GM12878 (cell line): ENCODE results near the gene CSTPP1. TPM values are rescaled to one million over a fixed set of nuclear protein-coding genes. Genes with fewer than 3 reads are reported as not detected.

Experiments used
- ATAC-seq: fragments of 200-7000 bp; cut with Tn5 transposase; 3 replicates; pipeline ENCODE4 v1.9.1; 2020; ENCODE audit warnings: mild to moderate bottlenecking, moderate library complexity
- BruUV-seq: library from RNA; stranded (reverse); fragments of 400-500 nt; replicated peaks from 2 replicates; lab custom pipeline; 2021; lab: Mats Ljungman, UMichigan
- CTCF ChIA-PET: fragments of 300-600 bp; sonication (Branson Sonifier 250); formaldehyde crosslinking; extraction: SDS; loops from one replicate; lab custom pipeline; 2021; ENCODE audit warnings: inconsistent platforms; lab: Yijun Ruan, JAX
- POLR2A ChIA-PET: fragments of 350-600 bp; formaldehyde crosslinking; extraction: SDS; loops from one replicate; lab custom pipeline; 2021; ENCODE audit warnings: inconsistent platforms; lab: Charles Lee
- RAD21 ChIA-PET: fragments of 300-600 bp; sonication (Branson Sonifier 250); formaldehyde crosslinking; loops from one replicate; lab custom pipeline; 2023; ENCODE audit warnings: antibody characterized with exemption; ENCODE audit not compliant: unreplicated experiment; lab: Charles Lee
- SMC1A ChIA-PET: fragments of 300-600 bp; sonication (Branson Sonifier 250); formaldehyde crosslinking; loops from one replicate; lab custom pipeline; 2023; ENCODE audit not compliant: unreplicated experiment, uncharacterized antibody; lab: Charles Lee
- DNase-seq: peaks from one replicate; pipeline ENCODE4 v3.0.0-alpha.2; 2011; ENCODE audit warnings: low read depth, low spot score
- FAIRE-seq: peaks from 3 replicates; lab custom pipeline; 2011; peaks lifted over from hg19 to GRCh38; lab: Jason Lieb, UNC
- H2AFZ ChIP-seq: 2 replicates; pipeline ENCODE4 v1.6.0; 2011; ENCODE audit warnings: low read depth, low read length, control low read depth; ENCODE audit not compliant: control insufficient read depth
- H3K27ac ChIP-seq: 2 replicates; pipeline ENCODE4 v1.5.1; 2011; ENCODE audit warnings: control low read depth; ENCODE audit not compliant: control insufficient read depth, insufficient read depth
- H3K27me3 ChIP-seq, 2 experiments: replicated peaks in 1 of 2; 2 replicates each; pipeline versions ENCODE4 v1.6.0 to v1.6.1; 2011; ENCODE audit warnings: low read length in 1 of 2; ENCODE audit not compliant: control insufficient read depth in 2 of 2, insufficient read depth in 2 of 2
- H3K36me3 ChIP-seq, 2 experiments: 2 replicates each; pipeline ENCODE4 v1.5.1; 2011; ENCODE audit warnings: low read length in 1 of 2; ENCODE audit not compliant: control insufficient read depth in 2 of 2, insufficient read depth in 2 of 2
- H3K4me1 ChIP-seq: 2 replicates; pipeline ENCODE4 v1.6.1; 2011; ENCODE audit warnings: mild to moderate bottlenecking, low read length, moderate library complexity, mixed read lengths; ENCODE audit not compliant: control insufficient read depth, insufficient read depth
- H3K4me2 ChIP-seq: 2 replicates; pipeline ENCODE4 v1.6.0; 2011; ENCODE audit warnings: control low read depth; ENCODE audit not compliant: control insufficient read depth, insufficient read depth
- H3K4me3 ChIP-seq: fragments of 200-600 bp; sonication (generic); 2 replicates; pipeline ENCODE4 v1.5.1; 2016
- H3K79me2 ChIP-seq: 2 replicates; pipeline ENCODE4 v1.6.0; 2011; ENCODE audit warnings: low read length; ENCODE audit not compliant: control insufficient read depth, insufficient read depth
- H3K9ac ChIP-seq: 2 replicates; pipeline ENCODE4 v1.8.0; 2011; ENCODE audit warnings: low read length, control low read depth, mixed read lengths; ENCODE audit not compliant: control insufficient read depth, insufficient read depth
- H3K9me3 ChIP-seq: replicated peaks from 3 replicates; pipeline ENCODE4 v1.5.1; 2011; ENCODE audit warnings: mild to moderate bottlenecking, low read length; ENCODE audit not compliant: control insufficient read depth, insufficient read depth
- H4K20me1 ChIP-seq: 2 replicates; pipeline ENCODE4 v1.6.0; 2011; ENCODE audit not compliant: control insufficient read depth, insufficient read depth
- BACH1 ChIP-seq: fragments of 450-650 bp; IDR thresholded peaks from 2 replicates; pipeline ENCODE4 v1.6.1; 2017; ENCODE audit warnings: mild to moderate bottlenecking, borderline replicate concordance
- CBX3 ChIP-seq: fragments of 200-600 bp; sonication (generic); IDR thresholded peaks from 2 replicates; pipeline ENCODE4 v1.6.1; 2016; ENCODE audit warnings: low read depth, borderline replicate concordance
- SMARCA5 ChIP-seq: fragments of 450-650 bp; IDR thresholded peaks from 2 replicates; pipeline ENCODE4 v1.6.1; 2017; ENCODE audit warnings: mild to moderate bottlenecking
- SUZ12 ChIP-seq: fragments of 200-600 bp; sonication (generic); IDR thresholded peaks from one replicate; pipeline ENCODE4 v1.6.1; 2018; ENCODE audit warnings: antibody characterized with exemption, mild to moderate bottlenecking; ENCODE audit not compliant: unreplicated experiment
- TBL1XR1 ChIP-seq: IDR thresholded peaks from 2 replicates; pipeline ENCODE4 v1.6.1; 2012; ENCODE audit warnings: low read depth, low read length, improper control_type of control experiment
- TCF7 ChIP-seq: IDR thresholded peaks from 2 replicates; pipeline ENCODE4 v1.6.1; 2014; ENCODE audit warnings: antibody characterized with exemption, borderline replicate concordance
- YY1 ChIP-seq: IDR thresholded peaks from 2 replicates; pipeline ENCODE4 v1.6.1; 2011; ENCODE audit warnings: low read depth, mild to moderate bottlenecking, low read length
- ZBED1 ChIP-seq: IDR thresholded peaks from 2 replicates; pipeline ENCODE4 v1.6.1; 2016; ENCODE audit warnings: borderline replicate concordance
- WGBS: methylation state at CpG from one replicate; pipeline ENCODE4 v1.1.6; 2016; ENCODE audit warnings: low lambda C conversion rate; ENCODE audit not compliant: insufficient replicate concordance, insufficient coverage; ENCODE audit errors: missing lambda C conversion rate; 5-methylcytosine and 5-hydroxymethylcytosine counted together
- in situ Hi-C: fragments of 300-500 bp; cut with MboI; formaldehyde crosslinking; loops from 9 replicates; pipeline ENCODE4 v1.14.3; 2018; ENCODE audit warnings: mixed read lengths
- intact Hi-C: fragments of 100-400 bp; cut with micrococcal nuclease; formaldehyde crosslinking; loops from one replicate; pipeline ENCODE4 v1.14.2; 2022; ENCODE audit not compliant: unreplicated experiment
- polyA plus RNA-seq, 11 experiments: library from polyadenylated mRNA; depleted of rRNA in 4 of 11; unstranded in 6 of 11; stranded (reverse) in 5 of 11; fragments of >200 nt; fragmentation: Nextera tagmentation in 4 of 11; fragmentation: Illumina TruSeq in 1 of 11; extraction: Ambion mirVana in 4 of 11; extraction: Trizol in 1 of 11; gene quantifications; 1 replicate in 1 of 11; 2 replicates in 10 of 11; pipeline versions ENCODE4 v1.2.1 to v1.2.3, GENCODE V29; 2011 to 2016; ENCODE audit warnings: inconsistent platforms in 2 of 11, missing spikeins in 2 of 11, low read depth in 1 of 11
- total RNA-seq, 4 experiments: library from RNA; depleted of rRNA in 3 of 4; stranded (reverse); fragments of >200 nt in 3 of 4; fragmentation: Illumina TruSeq in 1 of 4; extraction: Trizol in 1 of 4; gene quantifications; 2 replicates each; pipeline versions ENCODE4 v1.2.1 to v1.2.3, GENCODE V29; 2013 to 2021
- TF ChIP-seq, protein P1 (sequence below): fragments of 450-650 bp; IDR thresholded peaks from 2 replicates; pipeline ENCODE4 v1.6.1; 2016; ENCODE audit warnings: mild to moderate bottlenecking, moderate library complexity, borderline replicate concordance
- TF ChIP-seq, protein P2 (sequence below): fragments of 450-650 bp; IDR thresholded peaks from 2 replicates; pipeline ENCODE4 v1.6.1; 2016; ENCODE audit warnings: mild to moderate bottlenecking
- TF ChIP-seq, protein P3 (sequence below): IDR thresholded peaks from 2 replicates; pipeline ENCODE4 v1.6.1; 2012; ENCODE audit warnings: low read depth, low read length, improper control_type of control experiment
- TF ChIP-seq, protein P4 (sequence below): fragments of 450-650 bp; IDR thresholded peaks from 2 replicates; pipeline ENCODE4 v1.6.1; 2016; ENCODE audit warnings: mild to moderate bottlenecking
- TF ChIP-seq, protein P5 (sequence below): IDR thresholded peaks from 2 replicates; pipeline ENCODE4 v1.6.1; 2012; ENCODE audit warnings: low read length, inconsistent platforms

The CSTPP1 gene
- total and polyA plus RNA-seq, 10 of the 15 experiments (the other 5 are each of a cell fraction or from before 2014, with no cell fraction given) = 7.1 to 23.4 (median 17.5) TPM

DNA sequence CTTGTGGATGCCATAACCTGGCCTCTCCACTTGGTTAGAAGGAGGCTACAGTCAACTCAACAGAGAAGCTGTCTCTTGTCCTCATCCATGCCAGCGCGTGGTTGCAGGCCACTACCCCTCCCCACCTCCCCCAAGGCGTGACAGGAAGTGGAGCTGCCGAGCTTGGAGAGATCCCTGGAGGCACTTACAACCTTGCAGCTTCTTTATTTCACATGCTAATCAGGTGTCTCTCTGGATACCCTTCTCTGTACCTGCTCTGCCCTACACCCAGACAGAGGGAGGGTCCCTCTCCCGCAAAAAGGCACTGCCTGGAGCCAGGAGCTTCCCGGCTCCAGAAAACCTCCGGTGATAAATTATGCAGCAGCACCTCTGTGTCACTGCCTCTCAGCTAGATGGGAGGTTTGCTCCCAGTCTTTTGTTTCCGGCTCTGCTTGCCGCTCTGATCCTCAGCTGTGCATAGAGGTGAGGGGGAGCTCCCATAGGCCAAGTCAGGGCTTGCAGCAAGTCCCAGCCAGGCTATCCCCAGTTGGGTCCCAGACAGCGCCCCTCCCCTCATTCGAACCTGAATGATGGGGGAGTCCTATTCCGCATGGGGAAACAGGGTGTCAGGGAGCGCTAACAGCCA, 23.9 kb upstream of the CSTPP1 start (continued):
- TF ChIP-seq CBX3 = no peak
- TF ChIP-seq, protein P1, sequence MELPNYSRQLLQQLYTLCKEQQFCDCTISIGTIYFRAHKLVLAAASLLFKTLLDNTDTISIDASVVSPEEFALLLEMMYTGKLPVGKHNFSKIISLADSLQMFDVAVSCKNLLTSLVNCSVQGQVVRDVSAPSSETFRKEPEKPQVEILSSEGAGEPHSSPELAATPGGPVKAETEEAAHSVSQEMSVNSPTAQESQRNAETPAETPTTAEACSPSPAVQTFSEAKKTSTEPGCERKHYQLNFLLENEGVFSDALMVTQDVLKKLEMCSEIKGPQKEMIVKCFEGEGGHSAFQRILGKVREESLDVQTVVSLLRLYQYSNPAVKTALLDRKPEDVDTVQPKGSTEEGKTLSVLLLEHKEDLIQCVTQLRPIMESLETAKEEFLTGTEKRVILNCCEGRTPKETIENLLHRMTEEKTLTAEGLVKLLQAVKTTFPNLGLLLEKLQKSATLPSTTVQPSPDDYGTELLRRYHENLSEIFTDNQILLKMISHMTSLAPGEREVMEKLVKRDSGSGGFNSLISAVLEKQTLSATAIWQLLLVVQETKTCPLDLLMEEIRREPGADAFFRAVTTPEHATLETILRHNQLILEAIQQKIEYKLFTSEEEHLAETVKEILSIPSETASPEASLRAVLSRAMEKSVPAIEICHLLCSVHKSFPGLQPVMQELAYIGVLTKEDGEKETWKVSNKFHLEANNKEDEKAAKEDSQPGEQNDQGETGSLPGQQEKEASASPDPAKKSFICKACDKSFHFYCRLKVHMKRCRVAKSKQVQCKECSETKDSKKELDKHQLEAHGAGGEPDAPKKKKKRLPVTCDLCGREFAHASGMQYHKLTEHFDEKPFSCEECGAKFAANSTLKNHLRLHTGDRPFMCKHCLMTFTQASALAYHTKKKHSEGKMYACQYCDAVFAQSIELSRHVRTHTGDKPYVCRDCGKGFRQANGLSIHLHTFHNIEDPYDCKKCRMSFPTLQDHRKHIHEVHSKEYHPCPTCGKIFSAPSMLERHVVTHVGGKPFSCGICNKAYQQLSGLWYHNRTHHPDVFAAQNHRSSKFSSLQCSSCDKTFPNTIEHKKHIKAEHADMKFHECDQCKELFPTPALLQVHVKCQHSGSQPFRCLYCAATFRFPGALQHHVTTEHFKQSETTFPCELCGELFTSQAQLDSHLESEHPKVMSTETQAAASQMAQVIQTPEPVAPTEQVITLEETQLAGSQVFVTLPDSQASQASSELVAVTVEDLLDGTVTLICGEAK = no peak
- no peak for TF ChIP-seq BACH1
- TF ChIP-seq, all 136 proteins: peak for 0

DNA sequence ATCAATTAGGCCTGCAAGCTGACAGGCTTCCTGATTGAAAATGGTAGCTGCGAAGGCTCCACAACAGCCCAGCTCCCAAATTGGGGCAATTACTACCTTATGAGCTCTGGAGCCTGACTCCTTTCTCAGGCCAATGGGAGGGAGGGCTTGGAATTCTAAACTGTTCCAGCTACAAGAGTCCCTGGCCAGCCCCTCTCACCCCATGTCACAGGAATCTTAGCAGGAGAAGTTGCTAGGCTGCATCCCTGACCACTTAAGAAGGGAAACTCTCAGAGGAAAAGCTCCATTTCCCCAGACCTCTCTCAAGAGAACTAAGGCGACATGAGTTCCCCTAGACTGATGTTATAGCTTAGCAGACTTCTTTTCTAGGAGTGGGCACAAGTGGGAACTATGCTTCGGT, 23.1 kb upstream of the CSTPP1 start:
- no peaks in the 10 kb centered on the region for H4K20me1 ChIP-seq
- ChIA-PET SMC1A (interaction anchor here (0.7 to 1.6 kb wide), 4 partner anchors 48 to 249 kb away, joined by 3 to 4 read pairs (median 3); no protein-coding TSS in a partner anchor), POLR2A (interaction anchor here (0.6 to 0.9 kb wide), 2 partner anchors 22 to 26 kb away, joined by 3 read pairs; no protein-coding TSS in a partner anchor), RAD21 (interaction anchor here (1.6 kb wide), 1 partner anchor 240 kb away, joined by 5 read pairs; no protein-coding TSS in a partner anchor), CTCF (interaction anchor here (0.7 to 5.3 kb wide), 4 partner anchors 23 to 247 kb away, joined by 3 to 33 read pairs (median 4); no protein-coding TSS in a partner anchor)
- no peak overlapping the region for H3K4me3 ChIP-seq
- BruUV-seq = no TSS peak
- no peak for FAIRE-seq
- H3K4me1 ChIP-seq = peaks cover 6% of the 10 kb centered on the region; the same call in 1 of the 2 replicates
- no peak overlapping the region for H3K4me2 ChIP-seq
- no peaks in the 10 kb centered on the region for H3K9me3 ChIP-seq
- no peak for DNase-seq
- no peak overlapping the region for H2AFZ ChIP-seq
- intact Hi-C loops = no loop called here
- no peaks in the 10 kb centered on the region for H3K79me2 ChIP-seq
- no peak overlapping the region for H3K9ac ChIP-seq
- WGBS = 29% methylated on average over 3 of the region's 3 CpGs
- no peak overlapping the region for H3K27ac ChIP-seq
- no peaks in the 10 kb centered on the region for H3K36me3 ChIP-seq
- peaks cover 4 to 20% of the 10 kb centered on the region in 2 experiments for H3K27me3 ChIP-seq
- in situ Hi-C loops = no loop called here
- no peak for ATAC-seq
- TF ChIP-seq SMARCA5 (no peak), TBL1XR1 (no peak), TCF7 (no peak), SUZ12 (no peak), ZBED1 (no peak), YY1 (no peak)
- TF ChIP-seq, protein P2, sequence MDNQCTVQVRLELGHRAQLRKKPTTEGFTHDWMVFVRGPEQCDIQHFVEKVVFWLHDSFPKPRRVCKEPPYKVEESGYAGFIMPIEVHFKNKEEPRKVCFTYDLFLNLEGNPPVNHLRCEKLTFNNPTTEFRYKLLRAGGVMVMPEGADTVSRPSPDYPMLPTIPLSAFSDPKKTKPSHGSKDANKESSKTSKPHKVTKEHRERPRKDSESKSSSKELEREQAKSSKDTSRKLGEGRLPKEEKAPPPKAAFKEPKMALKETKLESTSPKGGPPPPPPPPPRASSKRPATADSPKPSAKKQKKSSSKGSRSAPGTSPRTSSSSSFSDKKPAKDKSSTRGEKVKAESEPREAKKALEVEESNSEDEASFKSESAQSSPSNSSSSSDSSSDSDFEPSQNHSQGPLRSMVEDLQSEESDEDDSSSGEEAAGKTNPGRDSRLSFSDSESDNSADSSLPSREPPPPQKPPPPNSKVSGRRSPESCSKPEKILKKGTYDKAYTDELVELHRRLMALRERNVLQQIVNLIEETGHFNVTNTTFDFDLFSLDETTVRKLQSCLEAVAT = no peak
- TF ChIP-seq, protein P3, sequence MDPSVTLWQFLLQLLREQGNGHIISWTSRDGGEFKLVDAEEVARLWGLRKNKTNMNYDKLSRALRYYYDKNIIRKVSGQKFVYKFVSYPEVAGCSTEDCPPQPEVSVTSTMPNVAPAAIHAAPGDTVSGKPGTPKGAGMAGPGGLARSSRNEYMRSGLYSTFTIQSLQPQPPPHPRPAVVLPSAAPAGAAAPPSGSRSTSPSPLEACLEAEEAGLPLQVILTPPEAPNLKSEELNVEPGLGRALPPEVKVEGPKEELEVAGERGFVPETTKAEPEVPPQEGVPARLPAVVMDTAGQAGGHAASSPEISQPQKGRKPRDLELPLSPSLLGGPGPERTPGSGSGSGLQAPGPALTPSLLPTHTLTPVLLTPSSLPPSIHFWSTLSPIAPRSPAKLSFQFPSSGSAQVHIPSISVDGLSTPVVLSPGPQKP = no peak
- TF ChIP-seq, protein P4, sequence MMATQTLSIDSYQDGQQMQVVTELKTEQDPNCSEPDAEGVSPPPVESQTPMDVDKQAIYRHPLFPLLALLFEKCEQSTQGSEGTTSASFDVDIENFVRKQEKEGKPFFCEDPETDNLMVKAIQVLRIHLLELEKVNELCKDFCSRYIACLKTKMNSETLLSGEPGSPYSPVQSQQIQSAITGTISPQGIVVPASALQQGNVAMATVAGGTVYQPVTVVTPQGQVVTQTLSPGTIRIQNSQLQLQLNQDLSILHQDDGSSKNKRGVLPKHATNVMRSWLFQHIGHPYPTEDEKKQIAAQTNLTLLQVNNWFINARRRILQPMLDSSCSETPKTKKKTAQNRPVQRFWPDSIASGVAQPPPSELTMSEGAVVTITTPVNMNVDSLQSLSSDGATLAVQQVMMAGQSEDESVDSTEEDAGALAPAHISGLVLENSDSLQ = no peak
- TF ChIP-seq, protein P5, sequence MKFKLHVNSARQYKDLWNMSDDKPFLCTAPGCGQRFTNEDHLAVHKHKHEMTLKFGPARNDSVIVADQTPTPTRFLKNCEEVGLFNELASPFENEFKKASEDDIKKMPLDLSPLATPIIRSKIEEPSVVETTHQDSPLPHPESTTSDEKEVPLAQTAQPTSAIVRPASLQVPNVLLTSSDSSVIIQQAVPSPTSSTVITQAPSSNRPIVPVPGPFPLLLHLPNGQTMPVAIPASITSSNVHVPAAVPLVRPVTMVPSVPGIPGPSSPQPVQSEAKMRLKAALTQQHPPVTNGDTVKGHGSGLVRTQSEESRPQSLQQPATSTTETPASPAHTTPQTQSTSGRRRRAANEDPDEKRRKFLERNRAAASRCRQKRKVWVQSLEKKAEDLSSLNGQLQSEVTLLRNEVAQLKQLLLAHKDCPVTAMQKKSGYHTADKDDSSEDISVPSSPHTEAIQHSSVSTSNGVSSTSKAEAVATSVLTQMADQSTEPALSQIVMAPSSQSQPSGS = no peak
